SK-N-SH (cell line): Measurements from ENCODE around the gene HIVEP2. TPM values are rescaled to one million over a fixed set of nuclear protein-coding genes. Genes with fewer than 3 reads are reported as not detected.

Source experiments
- CTCF ChIA-PET: fragments of 300-600, 350-600 bp; formaldehyde crosslinking; extraction: SDS; loops from one replicate; lab custom pipeline; 2021; lab: Yijun Ruan, JAX
- POLR2A ChIA-PET: fragments of 350-600 bp; sonication (Branson Sonifier 250); formaldehyde crosslinking; extraction: SDS; loops from one replicate; lab custom pipeline; 2020; ENCODE audit warnings: antibody characterized with exemption, inconsistent platforms; lab: Yijun Ruan, JAX
- DNase-seq: peaks from one replicate; pipeline ENCODE4 v3.0.0; 2012
- H2AFZ ChIP-seq: fragments of 200-600 bp; sonication (generic); 2 replicates; pipeline ENCODE4 v1.8.1; 2016; ENCODE audit warnings: antibody characterized with exemption, mild to moderate bottlenecking, low read depth
- H3F3A ChIP-seq: fragments of 200-600 bp; sonication (generic); replicated peaks from 2 replicates; pipeline ENCODE3; 2016; ENCODE audit warnings: antibody characterized with exemption, mild to moderate bottlenecking; ENCODE audit not compliant: insufficient read depth
- H3K27ac ChIP-seq, 2 experiments: fragments of 200-500 bp in 1 of 2; fragments of 200-600 bp in 1 of 2; sonication (Bioruptor generic) in 1 of 2; sonication (generic), shearing (Covaris generic) in 1 of 2; 2 replicates each; pipeline versions ENCODE4 v1.5.1 to v1.6.1; 2014 to 2016; ENCODE audit warnings: low read depth in 2 of 2, inconsistent platforms in 1 of 2, low read length in 1 of 2, mild to moderate bottlenecking in 1 of 2, mixed read lengths in 1 of 2
- H3K27me3 ChIP-seq: fragments of 200-600 bp; sonication (generic), shearing (Covaris generic); 2 replicates; pipeline ENCODE4 v1.6.1; 2016; ENCODE audit warnings: mixed run types; ENCODE audit not compliant: insufficient read depth
- H3K36me3 ChIP-seq, 2 experiments: fragments of 200-500 bp in 1 of 2; fragments of 200-600 bp in 1 of 2; sonication (Bioruptor generic) in 1 of 2; sonication (generic) in 1 of 2; replicated peaks in 1 of 2; 2 replicates each; pipeline versions ENCODE3 to v1.5.1; 2014 to 2016; ENCODE audit warnings: low read length in 1 of 2, mild to moderate bottlenecking in 1 of 2; ENCODE audit not compliant: insufficient read depth in 2 of 2, control insufficient read depth in 1 of 2
- H3K4me1 ChIP-seq, 2 experiments: fragments of 200-500 bp in 1 of 2; fragments of 200-600 bp in 1 of 2; sonication (Bioruptor generic) in 1 of 2; sonication (generic), shearing (Covaris generic) in 1 of 2; 2 replicates each; pipeline versions ENCODE4 v1.5.1 to v1.6.1; 2014 to 2016; ENCODE audit warnings: low read depth in 1 of 2, low read length in 1 of 2, mixed run types in 1 of 2; ENCODE audit not compliant: insufficient read depth in 2 of 2, control insufficient read depth in 1 of 2
- H3K4me2 ChIP-seq: fragments of 200-600 bp; sonication (generic), shearing (Covaris generic); 2 replicates; pipeline ENCODE4 v1.6.1; 2017; ENCODE audit warnings: mixed run types
- H3K4me3 ChIP-seq, 2 experiments: fragments of 200-500 bp in 1 of 2; fragments of 200-600 bp in 1 of 2; sonication (Bioruptor generic) in 1 of 2; sonication (generic), shearing (Covaris generic) in 1 of 2; 2 replicates each; pipeline versions ENCODE4 v1.5.1 to v1.8.1; 2014 to 2016; ENCODE audit warnings: low read depth in 2 of 2, inconsistent platforms in 1 of 2, low read length in 1 of 2, mild to moderate bottlenecking in 1 of 2, mixed read lengths in 1 of 2, moderate library complexity in 1 of 2
- H3K79me2 ChIP-seq: fragments of 200-600 bp; sonication (generic); 2 replicates; pipeline ENCODE4 v1.8.1; 2017; ENCODE audit warnings: mild to moderate bottlenecking; ENCODE audit not compliant: insufficient read depth
- H3K9ac ChIP-seq: fragments of 200-600 bp; sonication (generic); 2 replicates; pipeline ENCODE4 v1.6.1; 2017; ENCODE audit warnings: mixed run types
- H3K9me2 ChIP-seq: fragments of 200-600 bp; sonication (generic); 2 replicates; pipeline ENCODE4 v1.6.1; 2017; ENCODE audit warnings: mixed run types
- H3K9me3 ChIP-seq: fragments of 200-600 bp; sonication (generic); 2 replicates; pipeline ENCODE4 v1.6.1; 2017; ENCODE audit warnings: mixed run types, mild to moderate bottlenecking, moderate library complexity
- H4K20me1 ChIP-seq: fragments of 200-600 bp; sonication (generic); 2 replicates; pipeline ENCODE4 v1.6.1; 2017; ENCODE audit warnings: mild to moderate bottlenecking, mixed run types; ENCODE audit not compliant: insufficient read depth
- CHD2 ChIP-seq: fragments of 150-350 bp; IDR thresholded peaks from 2 replicates; pipeline ENCODE4 v1.6.1; 2018; ENCODE audit warnings: low read length; ENCODE audit not compliant: partially characterized antibody
- FOSL2 ChIP-seq: IDR thresholded peaks from 2 replicates; pipeline ENCODE4 v1.4.0; 2012; ENCODE audit warnings: low read depth, mild to moderate bottlenecking, moderate library complexity, borderline replicate concordance
- FOXM1 ChIP-seq: IDR thresholded peaks from 2 replicates; pipeline ENCODE4 v1.4.0; 2012; ENCODE audit warnings: low read depth, mild to moderate bottlenecking
- GABPA ChIP-seq: IDR thresholded peaks from 2 replicates; pipeline ENCODE4 v1.4.0; 2012; ENCODE audit warnings: low read depth, mild to moderate bottlenecking
- GATA2 ChIP-seq: sonication (generic); formaldehyde crosslinking; IDR thresholded peaks from 2 replicates; pipeline ENCODE4 v1.5.0; 2020; ENCODE audit warnings: mild to moderate bottlenecking, missing genetic modification reagents
- JUND ChIP-seq: IDR thresholded peaks from 2 replicates; pipeline ENCODE4 v1.4.0; 2012
- MEF2A ChIP-seq: IDR thresholded peaks from 2 replicates; pipeline ENCODE4 v1.4.0; 2012; ENCODE audit warnings: low read depth, borderline replicate concordance
- NFIC ChIP-seq: IDR thresholded peaks from 2 replicates; pipeline ENCODE4 v1.4.0; 2012; ENCODE audit warnings: borderline replicate concordance
- RFX5 ChIP-seq: IDR thresholded peaks from 2 replicates; pipeline ENCODE4 v1.6.1; 2012; ENCODE audit warnings: mild to moderate bottlenecking, improper control_type of control experiment, low read length
- TEAD4 ChIP-seq: IDR thresholded peaks from 2 replicates; pipeline ENCODE4 v1.4.0; 2012; ENCODE audit warnings: mild to moderate bottlenecking, borderline replicate concordance; ENCODE audit not compliant: insufficient read depth
- WGBS: methylation state at CpG from one replicate; pipeline ENCODE4 v1.1.6; 2017; ENCODE audit warnings: low lambda C conversion rate; 5-methylcytosine and 5-hydroxymethylcytosine counted together
- polyA plus RNA-seq, 3 experiments: library from polyadenylated mRNA; depleted of rRNA; stranded (reverse); fragments of >200 nt; gene quantifications; 2 replicates each; pipeline ENCODE4 v1.2.3, GENCODE V29; 2012
- TF ChIP-seq, protein P1 (sequence below): IDR thresholded peaks from 2 replicates; pipeline ENCODE4 v1.6.1; 2012; ENCODE audit warnings: mild to moderate bottlenecking, low read depth, low read length, moderate library complexity
- TF ChIP-seq, protein P2 (sequence below): IDR thresholded peaks from 2 replicates; pipeline ENCODE4 v1.4.0; 2012; ENCODE audit warnings: low read depth, borderline replicate concordance
- TF ChIP-seq, protein P3 (sequence below): fragments of 150-350 bp; IDR thresholded peaks from 2 replicates; pipeline ENCODE4 v1.6.1; 2017; ENCODE audit warnings: antibody characterized with exemption, low read length, low read depth, borderline replicate concordance
- TF ChIP-seq, protein P4 (sequence below): IDR thresholded peaks from 2 replicates; pipeline ENCODE4; 2012
- TF ChIP-seq, protein P5 (sequence below): fragments of 150-350 bp; IDR thresholded peaks from 2 replicates; pipeline ENCODE4 v1.6.1; 2016; ENCODE audit warnings: mild to moderate bottlenecking, low read depth, low read length

The HIVEP2 gene
- polyA plus RNA-seq, 1 of the 3 experiments (the other 2 are of a cell fraction) = 2.5 TPM

DNA sequence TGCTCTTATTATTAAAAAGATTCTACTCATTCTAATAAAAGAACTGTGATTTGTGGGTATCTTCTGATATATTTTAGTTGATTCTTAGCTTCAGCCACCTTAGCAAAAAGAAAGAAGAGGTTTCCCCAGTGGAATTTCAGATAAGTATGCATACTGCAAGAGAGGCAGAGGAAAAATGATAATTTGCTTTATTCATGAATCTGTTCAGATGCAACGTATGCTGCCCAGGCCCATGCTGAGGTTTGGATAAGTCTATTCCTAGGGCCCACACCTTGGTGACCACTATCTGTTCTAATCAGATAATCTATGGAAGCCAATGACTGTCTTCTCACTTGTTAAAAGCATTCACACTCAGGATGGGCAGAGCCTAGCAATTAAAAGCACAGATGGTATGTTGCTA lies 194.0 kb downstream of the HIVEP2 start:
- WGBS = 54% methylated on average over 1 of the region's 1 CpG
- no peaks in the 10 kb centered on the region for H4K20me1 ChIP-seq
- no peak overlapping the region for H3K4me3 ChIP-seq
- H3K36me3 ChIP-seq = peaks cover 10 to 12% of the 10 kb centered on the region in 2 experiments
- no peak overlapping the region; a peak in 1 of 4 replicates for H3K27ac ChIP-seq
- H2AFZ ChIP-seq = no peak overlapping the region
- peaks cover 7% of the 10 kb centered on the region; the same call in 1 of the 2 replicates for H3K79me2 ChIP-seq
- no peaks in the 10 kb centered on the region for H3K9me3 ChIP-seq
- peaks cover 0 to 4% of the 10 kb centered on the region in 2 experiments; a peak in 2 of 4 replicates for H3K4me1 ChIP-seq
- no peak for DNase-seq
- TF ChIP-seq CHD2 = no peak
- no peak for TF ChIP-seq JUND
- TF ChIP-seq FOXM1 = no peak
- TF ChIP-seq NFIC = no peak
- TF ChIP-seq, protein P1, sequence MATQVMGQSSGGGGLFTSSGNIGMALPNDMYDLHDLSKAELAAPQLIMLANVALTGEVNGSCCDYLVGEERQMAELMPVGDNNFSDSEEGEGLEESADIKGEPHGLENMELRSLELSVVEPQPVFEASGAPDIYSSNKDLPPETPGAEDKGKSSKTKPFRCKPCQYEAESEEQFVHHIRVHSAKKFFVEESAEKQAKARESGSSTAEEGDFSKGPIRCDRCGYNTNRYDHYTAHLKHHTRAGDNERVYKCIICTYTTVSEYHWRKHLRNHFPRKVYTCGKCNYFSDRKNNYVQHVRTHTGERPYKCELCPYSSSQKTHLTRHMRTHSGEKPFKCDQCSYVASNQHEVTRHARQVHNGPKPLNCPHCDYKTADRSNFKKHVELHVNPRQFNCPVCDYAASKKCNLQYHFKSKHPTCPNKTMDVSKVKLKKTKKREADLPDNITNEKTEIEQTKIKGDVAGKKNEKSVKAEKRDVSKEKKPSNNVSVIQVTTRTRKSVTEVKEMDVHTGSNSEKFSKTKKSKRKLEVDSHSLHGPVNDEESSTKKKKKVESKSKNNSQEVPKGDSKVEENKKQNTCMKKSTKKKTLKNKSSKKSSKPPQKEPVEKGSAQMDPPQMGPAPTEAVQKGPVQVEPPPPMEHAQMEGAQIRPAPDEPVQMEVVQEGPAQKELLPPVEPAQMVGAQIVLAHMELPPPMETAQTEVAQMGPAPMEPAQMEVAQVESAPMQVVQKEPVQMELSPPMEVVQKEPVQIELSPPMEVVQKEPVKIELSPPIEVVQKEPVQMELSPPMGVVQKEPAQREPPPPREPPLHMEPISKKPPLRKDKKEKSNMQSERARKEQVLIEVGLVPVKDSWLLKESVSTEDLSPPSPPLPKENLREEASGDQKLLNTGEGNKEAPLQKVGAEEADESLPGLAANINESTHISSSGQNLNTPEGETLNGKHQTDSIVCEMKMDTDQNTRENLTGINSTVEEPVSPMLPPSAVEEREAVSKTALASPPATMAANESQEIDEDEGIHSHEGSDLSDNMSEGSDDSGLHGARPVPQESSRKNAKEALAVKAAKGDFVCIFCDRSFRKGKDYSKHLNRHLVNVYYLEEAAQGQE = no peak
- TF ChIP-seq GABPA = no peak
- TF ChIP-seq, protein P2, sequence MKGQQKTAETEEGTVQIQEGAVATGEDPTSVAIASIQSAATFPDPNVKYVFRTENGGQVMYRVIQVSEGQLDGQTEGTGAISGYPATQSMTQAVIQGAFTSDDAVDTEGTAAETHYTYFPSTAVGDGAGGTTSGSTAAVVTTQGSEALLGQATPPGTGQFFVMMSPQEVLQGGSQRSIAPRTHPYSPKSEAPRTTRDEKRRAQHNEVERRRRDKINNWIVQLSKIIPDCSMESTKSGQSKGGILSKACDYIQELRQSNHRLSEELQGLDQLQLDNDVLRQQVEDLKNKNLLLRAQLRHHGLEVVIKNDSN = no peak
- TF ChIP-seq TEAD4 = no peak
- TF ChIP-seq MEF2A = no peak
- TF ChIP-seq, protein P3, sequence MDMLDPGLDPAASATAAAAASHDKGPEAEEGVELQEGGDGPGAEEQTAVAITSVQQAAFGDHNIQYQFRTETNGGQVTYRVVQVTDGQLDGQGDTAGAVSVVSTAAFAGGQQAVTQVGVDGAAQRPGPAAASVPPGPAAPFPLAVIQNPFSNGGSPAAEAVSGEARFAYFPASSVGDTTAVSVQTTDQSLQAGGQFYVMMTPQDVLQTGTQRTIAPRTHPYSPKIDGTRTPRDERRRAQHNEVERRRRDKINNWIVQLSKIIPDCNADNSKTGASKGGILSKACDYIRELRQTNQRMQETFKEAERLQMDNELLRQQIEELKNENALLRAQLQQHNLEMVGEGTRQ = no peak
- TF ChIP-seq, all 33 proteins: peak for 0
- Histone ChIP-seq H3K4me2 (no peak overlapping the region), H3K27me3 (no peaks in the 10 kb centered on the region), H3K9me2 (no peaks in the 10 kb centered on the region), H3F3A (no peaks in the 10 kb centered on the region), H3K9ac (no peak overlapping the region)
- CTCF ChIA-PET = no interaction called here
- POLR2A ChIA-PET = no interaction called here

DNA sequence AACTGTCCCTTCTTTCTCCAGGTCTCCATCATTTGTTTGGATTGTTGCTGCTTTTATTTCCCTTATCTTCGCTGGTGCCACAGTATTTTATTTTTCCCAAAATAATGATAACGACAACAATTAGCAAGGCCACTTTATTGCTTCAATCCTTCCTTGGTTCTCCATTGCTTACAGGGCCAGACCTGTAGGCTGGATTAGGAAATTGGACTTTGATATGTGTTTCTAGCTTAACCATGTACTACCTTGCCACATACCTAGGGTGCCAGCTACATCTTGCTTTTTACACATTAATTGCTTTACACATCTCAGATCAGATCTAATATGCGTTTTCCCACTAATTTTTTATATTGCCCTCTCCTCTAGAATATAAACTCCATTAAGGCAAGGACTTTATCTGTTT lies 195.4 kb downstream of the HIVEP2 start:
- Histone ChIP-seq H3K9me2 (no peaks in the 10 kb centered on the region), H3K27ac (no peak overlapping the region; a peak in 1 of 4 replicates), H3K9ac (no peak overlapping the region), H3K9me3 (no peaks in the 10 kb centered on the region), H3K79me2 (no peaks in the 10 kb centered on the region), H3K27me3 (no peaks in the 10 kb centered on the region), H3K4me2 (no peak overlapping the region), H3K4me3 (no peak overlapping the region), H3K36me3 (peaks cover 9 to 10% of the 10 kb centered on the region in 2 experiments), H2AFZ (no peak overlapping the region), H3F3A (no peaks in the 10 kb centered on the region), H4K20me1 (no peaks in the 10 kb centered on the region), H3K4me1 (peaks cover 0 to 4% of the 10 kb centered on the region in 2 experiments; a peak in 2 of 4 replicates)
- POLR2A ChIA-PET = interaction anchor here (0.6 kb wide), 1 partner anchor 138 kb away, joined by 3 read pairs; no protein-coding TSS in a partner anchor
- 96% methylated on average over 3 of the region's 3 CpGs for WGBS
- CTCF ChIA-PET = interaction anchor here (1.1 to 2.4 kb wide), 3 partner anchors 20 to 678 kb away, joined by 3 to 8 read pairs (median 3); no protein-coding TSS in a partner anchor
- DNase-seq = no peak
- TF ChIP-seq, protein P4, sequence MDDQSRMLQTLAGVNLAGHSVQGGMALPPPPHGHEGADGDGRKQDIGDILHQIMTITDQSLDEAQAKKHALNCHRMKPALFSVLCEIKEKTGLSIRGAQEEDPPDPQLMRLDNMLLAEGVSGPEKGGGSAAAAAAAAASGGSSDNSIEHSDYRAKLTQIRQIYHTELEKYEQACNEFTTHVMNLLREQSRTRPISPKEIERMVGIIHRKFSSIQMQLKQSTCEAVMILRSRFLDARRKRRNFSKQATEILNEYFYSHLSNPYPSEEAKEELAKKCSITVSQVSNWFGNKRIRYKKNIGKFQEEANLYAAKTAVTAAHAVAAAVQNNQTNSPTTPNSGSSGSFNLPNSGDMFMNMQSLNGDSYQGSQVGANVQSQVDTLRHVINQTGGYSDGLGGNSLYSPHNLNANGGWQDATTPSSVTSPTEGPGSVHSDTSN = no peak
- TF ChIP-seq GATA2 (no peak), RFX5 (no peak), FOSL2 (no peak), TEAD4 (no peak)
- TF ChIP-seq, protein P5, sequence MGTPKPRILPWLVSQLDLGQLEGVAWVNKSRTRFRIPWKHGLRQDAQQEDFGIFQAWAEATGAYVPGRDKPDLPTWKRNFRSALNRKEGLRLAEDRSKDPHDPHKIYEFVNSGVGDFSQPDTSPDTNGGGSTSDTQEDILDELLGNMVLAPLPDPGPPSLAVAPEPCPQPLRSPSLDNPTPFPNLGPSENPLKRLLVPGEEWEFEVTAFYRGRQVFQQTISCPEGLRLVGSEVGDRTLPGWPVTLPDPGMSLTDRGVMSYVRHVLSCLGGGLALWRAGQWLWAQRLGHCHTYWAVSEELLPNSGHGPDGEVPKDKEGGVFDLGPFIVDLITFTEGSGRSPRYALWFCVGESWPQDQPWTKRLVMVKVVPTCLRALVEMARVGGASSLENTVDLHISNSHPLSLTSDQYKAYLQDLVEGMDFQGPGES = no peak
